LNCaP clone FGC (cell line): ENCODE data around the gene C12orf42.

ENCODE experiments used
- DNase-seq: peaks from one replicate; pipeline ENCODE4 v3.0.0-alpha.2; 2011; ENCODE audit warnings: low read depth
- H3K4me3 ChIP-seq: 2 replicates; pipeline ENCODE4 v1.5.1; 2011; ENCODE audit warnings: mild to moderate bottlenecking, low read depth, low read length, control low read depth
- TF ChIP-seq, protein P1 (sequence below): IDR thresholded peaks from 2 replicates; pipeline ENCODE4 v1.5.1; 2012; ENCODE audit warnings: mild to moderate bottlenecking; ENCODE audit not compliant: control insufficient read depth, insufficient read depth; ENCODE audit errors: extremely low read depth

C12orf42 gene

GRCh38 chr12:103495469-103496456 is at the start of gene C12orf42:
TSS of gene C12orf42 (minus strand) at chr12:103495968. CDS start at chr12:103478426, 17,542 bp downstream.
- H3K4me3 ChIP-seq = no peak within 1 kb of the TSS
- TF ChIP-seq, protein P1, sequence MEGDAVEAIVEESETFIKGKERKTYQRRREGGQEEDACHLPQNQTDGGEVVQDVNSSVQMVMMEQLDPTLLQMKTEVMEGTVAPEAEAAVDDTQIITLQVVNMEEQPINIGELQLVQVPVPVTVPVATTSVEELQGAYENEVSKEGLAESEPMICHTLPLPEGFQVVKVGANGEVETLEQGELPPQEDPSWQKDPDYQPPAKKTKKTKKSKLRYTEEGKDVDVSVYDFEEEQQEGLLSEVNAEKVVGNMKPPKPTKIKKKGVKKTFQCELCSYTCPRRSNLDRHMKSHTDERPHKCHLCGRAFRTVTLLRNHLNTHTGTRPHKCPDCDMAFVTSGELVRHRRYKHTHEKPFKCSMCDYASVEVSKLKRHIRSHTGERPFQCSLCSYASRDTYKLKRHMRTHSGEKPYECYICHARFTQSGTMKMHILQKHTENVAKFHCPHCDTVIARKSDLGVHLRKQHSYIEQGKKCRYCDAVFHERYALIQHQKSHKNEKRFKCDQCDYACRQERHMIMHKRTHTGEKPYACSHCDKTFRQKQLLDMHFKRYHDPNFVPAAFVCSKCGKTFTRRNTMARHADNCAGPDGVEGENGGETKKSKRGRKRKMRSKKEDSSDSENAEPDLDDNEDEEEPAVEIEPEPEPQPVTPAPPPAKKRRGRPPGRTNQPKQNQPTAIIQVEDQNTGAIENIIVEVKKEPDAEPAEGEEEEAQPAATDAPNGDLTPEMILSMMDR = peak; percentile 42
- DNase-seq = no peak

GRCh38 chr12:103542078-103542477 is 46.3 kb upstream of the C12orf42 start:
- TF ChIP-seq, protein P1 = no peak
- DNase-seq = no peak
- H3K4me3 ChIP-seq = no peak overlapping the region

DNA sequence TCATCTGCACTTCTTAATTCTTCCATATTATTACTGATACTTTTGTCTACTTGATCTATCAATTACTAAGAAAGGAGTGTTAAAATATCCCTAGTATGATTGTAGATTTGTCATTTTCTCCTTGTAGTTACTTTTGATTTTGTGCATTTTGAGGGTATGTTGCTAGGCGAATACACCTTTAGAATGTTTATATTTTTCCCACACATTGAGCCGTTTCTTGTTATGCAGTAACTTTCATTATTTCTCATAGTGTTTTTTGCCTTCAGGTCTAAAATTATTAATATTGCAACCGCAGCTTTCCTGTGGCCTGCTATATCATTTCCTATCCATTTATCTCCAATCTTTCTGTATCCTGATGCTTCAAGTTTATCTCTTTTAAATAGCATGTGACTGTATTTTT is 44.6 kb upstream of the C12orf42 start:
- TF ChIP-seq, protein P1 = no peak
- no peak overlapping the region for H3K4me3 ChIP-seq
- DNase-seq = no peak

GRCh38 chr12:103538397-103538796 is 42.6 kb upstream of the C12orf42 start:
- H3K4me3 ChIP-seq = no peak overlapping the region
- TF ChIP-seq, protein P1 = no peak
- no peak for DNase-seq

DNA sequence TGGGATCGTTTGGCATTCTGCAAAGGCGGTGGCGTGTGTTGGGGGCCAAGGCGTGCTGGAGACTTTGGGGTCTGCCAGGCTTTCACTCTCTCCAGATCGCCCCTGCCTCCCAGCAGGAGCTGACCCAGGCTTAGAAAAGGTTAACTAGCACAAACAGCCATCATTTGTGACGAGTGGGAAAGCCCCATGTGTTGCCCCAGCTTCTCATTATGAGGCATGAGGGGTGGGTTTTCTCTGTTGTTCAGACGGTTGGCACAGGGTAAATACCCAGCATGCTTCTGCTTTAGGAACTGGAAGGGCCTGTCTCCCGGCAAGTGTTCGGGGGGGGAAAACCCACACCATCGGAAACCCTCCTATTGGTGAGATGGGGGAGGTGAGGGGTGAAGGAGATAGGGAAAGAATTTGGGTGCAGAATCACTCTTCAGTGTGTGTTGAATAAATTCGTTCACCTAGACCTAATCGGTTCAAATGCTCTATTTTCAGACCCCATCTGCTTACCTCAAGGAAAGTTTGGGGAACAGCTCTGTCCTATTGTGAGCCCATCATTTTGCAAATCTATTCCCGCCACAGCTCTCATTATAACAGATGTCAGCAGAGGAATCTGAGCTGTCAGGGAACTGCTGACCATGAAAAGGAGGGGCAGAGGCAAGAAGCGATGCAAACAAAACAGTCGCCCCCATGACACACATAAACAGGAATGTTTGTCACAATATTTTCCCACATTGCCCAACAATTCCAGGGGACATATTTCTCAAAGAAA is 34.7 kb upstream of the C12orf42 start:
- no peak overlapping the region for H3K4me3 ChIP-seq
- DNase-seq = no peak
- TF ChIP-seq, protein P1 = no peak

DNA sequence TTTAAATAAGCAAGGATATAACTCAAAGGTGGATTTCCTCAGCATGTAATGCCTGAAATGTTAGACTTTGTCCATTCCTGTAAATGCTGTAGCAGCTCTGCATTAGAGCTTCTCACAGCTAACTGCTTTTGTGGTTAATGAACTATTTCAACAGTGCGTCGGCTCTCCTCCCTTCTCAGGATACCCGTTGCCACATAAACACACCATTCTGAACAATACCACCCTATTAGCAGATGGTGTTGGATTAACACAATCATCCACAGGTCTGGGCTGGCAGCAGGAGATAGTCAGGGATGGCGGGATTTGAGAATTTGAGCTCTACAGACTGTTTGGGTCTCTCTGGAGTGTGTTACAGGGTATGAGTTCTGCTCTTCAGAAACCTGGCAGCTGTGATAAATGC is 33.5 kb upstream of the C12orf42 start:
- no peak for DNase-seq
- TF ChIP-seq, protein P1 = no peak
- H3K4me3 ChIP-seq = no peak overlapping the region
